PC-9 (cell line): ENCODE results near the gene EME1. TPM values are rescaled to one million over a fixed set of nuclear protein-coding genes. Genes with fewer than 3 reads are reported as not detected.

Experiments used
- BruUV-seq: library from RNA; stranded (reverse); fragments of 400-500 nt; replicated peaks from 2 replicates; lab custom pipeline; 2021; lab: Mats Ljungman, UMichigan
- CTCF ChIA-PET: fragments of 300-600 bp; sonication (Branson Sonifier 250); formaldehyde crosslinking; loops from one replicate; lab custom pipeline; 2022; ENCODE audit warnings: antibody characterized with exemption; lab: Charles Lee
- POLR2A ChIA-PET: fragments of 300-600 bp; sonication (Branson Sonifier 250); formaldehyde crosslinking; loops from one replicate; lab custom pipeline; 2022; ENCODE audit warnings: antibody characterized with exemption; ENCODE audit not compliant: unreplicated experiment; lab: Charles Lee
- DNase-seq, 2 experiments: peaks; one replicate each; pipeline versions ENCODE4 v3.0.0 to v3.0.0-alpha.2; 2015 to 2022; ENCODE audit warnings: mixed read lengths in 1 of 2
- H2AFZ ChIP-seq: fragments of 200-600 bp; sonication (generic); 2 replicates; pipeline ENCODE4 v1.8.1; 2017; ENCODE audit warnings: antibody characterized with exemption
- H3F3A ChIP-seq: fragments of 200-600 bp; sonication (generic); 2 replicates; pipeline ENCODE4 v1.8.1; 2017; ENCODE audit warnings: antibody characterized with exemption, mild to moderate bottlenecking, low read depth; ENCODE audit not compliant: insufficient read depth
- H3K27ac ChIP-seq: fragments of 200-600 bp; sonication (generic); 2 replicates; pipeline ENCODE4 v1.6.1; 2016; ENCODE audit warnings: mixed run types
- H3K27me3 ChIP-seq: fragments of 200-600 bp; sonication (generic); 2 replicates; pipeline ENCODE4 v1.6.1; 2016; ENCODE audit warnings: low read depth, mixed run types; ENCODE audit not compliant: insufficient read depth
- H3K36me3 ChIP-seq: fragments of 200-600 bp; sonication (generic); 2 replicates; pipeline ENCODE4 v1.6.1; 2016; ENCODE audit warnings: low read depth, mixed run types
- H3K4me1 ChIP-seq: fragments of 200-600 bp; sonication (generic); replicated peaks from 2 replicates; pipeline ENCODE4 v1.6.1; 2016; ENCODE audit warnings: mixed run types; ENCODE audit not compliant: insufficient read depth
- H3K4me2 ChIP-seq: fragments of 200-600 bp; sonication (generic); 2 replicates; pipeline ENCODE4 v1.6.1; 2017; ENCODE audit warnings: mixed run types
- H3K4me3 ChIP-seq: fragments of 200-600 bp; sonication (generic); 2 replicates; pipeline ENCODE4 v1.6.1; 2016; ENCODE audit warnings: mixed run types
- H3K79me2 ChIP-seq: fragments of 200-600 bp; sonication (generic); 2 replicates; pipeline ENCODE4 v1.6.1; 2017; ENCODE audit warnings: low read depth, mixed run types
- H3K9me2 ChIP-seq: fragments of 200-600 bp; sonication (generic); 2 replicates; pipeline ENCODE4 v1.8.1; 2017; ENCODE audit warnings: mild to moderate bottlenecking; ENCODE audit not compliant: insufficient read depth
- H3K9me3 ChIP-seq: fragments of 200-600 bp; sonication (generic); 2 replicates; pipeline ENCODE4 v1.8.1; 2016; ENCODE audit warnings: low read depth; ENCODE audit not compliant: insufficient read depth
- H4K20me1 ChIP-seq: fragments of 200-600 bp; sonication (generic); 2 replicates; pipeline ENCODE4 v1.8.1; 2017; ENCODE audit not compliant: insufficient read depth
- EZH2 ChIP-seq: fragments of 200-600 bp; sonication (generic); IDR thresholded peaks from 2 replicates; pipeline ENCODE4 v1.8.0; 2017; ENCODE audit warnings: antibody characterized with exemption, low read depth
- intact Hi-C: fragments of 100-400 bp; cut with micrococcal nuclease; formaldehyde crosslinking; loops from one replicate; pipeline ENCODE4 v1.10.0; 2022; ENCODE audit not compliant: unreplicated experiment
- total RNA-seq: library from RNA; stranded (reverse); gene quantifications from 2 replicates; pipeline ENCODE4 v1.2.3, GENCODE V29; 2021
- TF ChIP-seq, protein P1 (sequence below): fragments of 200-600 bp; sonication (generic); conservative IDR thresholded peaks from 2 replicates; pipeline ENCODE4 v1.6.1; 2017; ENCODE audit warnings: mixed run types, antibody characterized with exemption, mild to moderate bottlenecking, moderate library complexity

Gene EME1
- total RNA-seq, 1 experiment from 2014 or later = 21.0 TPM

DNA sequence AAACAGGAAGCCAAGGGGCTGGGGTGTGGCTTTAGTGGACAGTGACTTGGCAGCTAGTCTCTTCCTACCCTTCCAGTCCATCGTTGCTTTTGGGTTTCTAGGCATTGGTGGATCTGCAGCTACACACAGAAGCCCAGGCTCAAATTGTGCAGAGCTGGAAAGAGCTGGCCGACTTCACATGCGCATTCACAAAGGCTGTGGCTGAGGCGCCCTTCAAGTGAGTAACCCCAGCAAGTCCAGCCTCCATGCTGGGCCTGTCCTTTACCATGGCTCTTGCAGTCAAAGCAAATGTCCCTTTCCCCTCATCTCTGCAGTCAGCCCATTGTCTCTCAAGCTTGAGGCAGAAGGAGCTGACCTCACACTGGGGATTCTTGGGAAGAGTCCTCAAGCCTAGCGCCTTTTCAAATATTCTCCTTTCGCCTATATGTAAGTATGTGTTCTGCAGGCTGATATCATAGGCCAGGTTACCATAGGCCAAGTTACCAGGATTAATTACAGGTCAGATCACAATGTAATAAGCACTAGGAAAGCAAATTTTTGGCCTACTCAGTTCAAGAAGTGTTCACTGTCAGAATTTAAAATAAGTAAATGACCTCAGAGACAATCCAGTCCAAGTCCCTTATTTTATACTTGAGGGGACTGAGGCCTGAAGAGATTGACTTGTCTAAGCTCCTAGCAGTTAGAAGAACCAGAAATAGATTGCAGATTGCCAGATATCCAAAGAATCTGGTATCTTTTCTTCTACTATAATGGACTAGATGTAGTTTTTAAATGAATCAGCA is 6.5 kb downstream of the EME1 start:
- intact Hi-C loops = no loop called here
- H4K20me1 ChIP-seq = no peaks in the 10 kb centered on the region
- no peaks in the 10 kb centered on the region for H3K27me3 ChIP-seq
- ChIA-PET CTCF (no interaction called here), POLR2A (no interaction called here)
- no peaks in the 10 kb centered on the region for H3K4me1 ChIP-seq
- BruUV-seq = no TSS peak
- H3K27ac ChIP-seq = no peak overlapping the region
- H3K9me2 ChIP-seq = no peaks in the 10 kb centered on the region
- H3K9me3 ChIP-seq = no peaks in the 10 kb centered on the region
- TF ChIP-seq, protein P1, sequence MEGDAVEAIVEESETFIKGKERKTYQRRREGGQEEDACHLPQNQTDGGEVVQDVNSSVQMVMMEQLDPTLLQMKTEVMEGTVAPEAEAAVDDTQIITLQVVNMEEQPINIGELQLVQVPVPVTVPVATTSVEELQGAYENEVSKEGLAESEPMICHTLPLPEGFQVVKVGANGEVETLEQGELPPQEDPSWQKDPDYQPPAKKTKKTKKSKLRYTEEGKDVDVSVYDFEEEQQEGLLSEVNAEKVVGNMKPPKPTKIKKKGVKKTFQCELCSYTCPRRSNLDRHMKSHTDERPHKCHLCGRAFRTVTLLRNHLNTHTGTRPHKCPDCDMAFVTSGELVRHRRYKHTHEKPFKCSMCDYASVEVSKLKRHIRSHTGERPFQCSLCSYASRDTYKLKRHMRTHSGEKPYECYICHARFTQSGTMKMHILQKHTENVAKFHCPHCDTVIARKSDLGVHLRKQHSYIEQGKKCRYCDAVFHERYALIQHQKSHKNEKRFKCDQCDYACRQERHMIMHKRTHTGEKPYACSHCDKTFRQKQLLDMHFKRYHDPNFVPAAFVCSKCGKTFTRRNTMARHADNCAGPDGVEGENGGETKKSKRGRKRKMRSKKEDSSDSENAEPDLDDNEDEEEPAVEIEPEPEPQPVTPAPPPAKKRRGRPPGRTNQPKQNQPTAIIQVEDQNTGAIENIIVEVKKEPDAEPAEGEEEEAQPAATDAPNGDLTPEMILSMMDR = no peak
- TF ChIP-seq EZH2 = no peak
- H3F3A ChIP-seq = peaks cover 51% of the 10 kb centered on the region
- H3K36me3 ChIP-seq = peaks cover 18% of the 10 kb centered on the region; the same call in 1 of the 2 replicates
- no peaks in the 10 kb centered on the region for H3K79me2 ChIP-seq
- no peak overlapping the region for H2AFZ ChIP-seq
- no peak for DNase-seq
- no peak overlapping the region for H3K4me3 ChIP-seq
- no peak overlapping the region for H3K4me2 ChIP-seq

DNA sequence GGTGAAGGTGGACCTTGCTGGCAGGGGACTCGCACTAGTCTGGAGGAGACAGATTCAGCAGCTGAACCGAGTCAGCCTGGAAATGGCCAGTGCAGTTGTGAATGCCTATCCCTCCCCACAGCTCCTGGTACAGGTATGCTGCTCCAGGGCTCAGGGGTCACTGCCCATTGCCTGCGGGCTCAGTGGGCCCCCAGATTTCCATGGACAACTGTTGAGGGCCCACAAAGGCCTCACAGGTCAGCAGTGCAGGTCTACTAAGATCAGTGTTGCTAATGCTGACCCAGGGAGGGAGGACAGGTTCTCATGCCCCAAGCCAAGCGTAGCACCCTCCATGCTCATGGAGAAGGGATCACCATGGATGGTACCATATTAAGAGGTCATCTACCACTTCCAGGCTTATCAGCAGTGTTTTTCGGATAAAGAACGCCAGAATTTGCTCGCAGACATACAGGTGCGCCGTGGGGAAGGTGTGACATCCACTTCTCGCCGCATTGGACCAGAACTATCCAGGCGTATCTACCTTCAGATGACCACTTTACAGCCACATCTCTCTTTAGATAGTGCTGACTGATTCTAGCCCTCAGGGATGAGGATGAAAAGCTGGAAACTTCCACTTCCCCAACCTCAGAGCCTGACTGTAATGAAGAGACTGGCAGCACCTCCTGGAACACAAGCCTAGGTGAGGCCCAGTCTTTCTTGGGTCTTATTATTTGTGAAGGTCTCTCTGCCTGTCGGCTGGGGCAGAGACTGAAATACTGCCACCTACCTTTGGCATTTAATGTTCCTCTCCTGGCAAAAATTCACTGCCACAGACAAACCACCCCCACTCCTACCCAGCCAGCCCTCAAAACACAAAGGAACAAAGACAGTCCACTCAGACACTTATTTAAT is 7.6 kb downstream of the EME1 start:
- no peak overlapping the region for H2AFZ ChIP-seq
- POLR2A ChIA-PET = no interaction called here
- DNase-seq = no peak
- H3K9me2 ChIP-seq = no peaks in the 10 kb centered on the region
- no peak overlapping the region for H3K27ac ChIP-seq
- intact Hi-C loops = no loop called here
- no peak overlapping the region for H3K4me2 ChIP-seq
- peaks cover 28% of the 10 kb centered on the region; the same call in 1 of the 2 replicates for H3K36me3 ChIP-seq
- H3K9me3 ChIP-seq = no peaks in the 10 kb centered on the region
- no peak overlapping the region for H3K4me3 ChIP-seq
- no peaks in the 10 kb centered on the region for H3K27me3 ChIP-seq
- H3K4me1 ChIP-seq = no peaks in the 10 kb centered on the region
- peaks cover 62% of the 10 kb centered on the region for H3F3A ChIP-seq
- 0 out of 2 replicates have a peak, but pooled peaks cover 4% of the 10 kb centered on the region for H3K79me2 ChIP-seq
- 0 out of 2 replicates have a peak, but pooled peaks cover 1% of the 10 kb centered on the region for H4K20me1 ChIP-seq
- no TSS peak for BruUV-seq
- no peak for TF ChIP-seq EZH2
- TF ChIP-seq, protein P1 = no peak; the same call in 1 of the 2 replicates
- CTCF ChIA-PET = no interaction called here

DNA sequence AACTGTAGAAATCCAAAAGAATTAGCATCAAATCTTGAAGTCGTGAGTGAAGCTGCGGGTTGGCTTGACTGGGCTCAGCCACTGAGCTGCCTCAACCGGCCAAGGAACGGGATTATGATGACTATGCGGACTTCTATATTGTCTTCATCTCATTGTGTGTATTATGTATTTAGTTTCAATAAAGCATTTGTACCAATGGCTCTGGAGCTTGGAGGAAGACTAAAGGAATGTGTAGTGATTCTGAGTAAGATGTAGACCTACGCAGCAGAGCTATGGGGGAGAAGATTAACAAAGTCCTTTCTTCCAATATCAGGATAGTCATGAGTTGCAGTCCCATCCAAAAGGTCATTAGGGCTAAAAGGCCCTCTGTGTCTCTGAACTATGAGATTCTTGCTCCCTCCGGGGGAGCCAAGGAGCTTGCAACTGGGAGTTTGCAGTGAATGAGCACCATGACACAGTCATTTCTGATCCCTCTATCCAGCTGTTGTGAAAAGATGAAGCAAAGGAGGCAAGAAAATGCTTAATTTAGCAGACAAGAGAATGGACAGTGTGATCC is 8.3 kb downstream of the EME1 start:
- no peak for DNase-seq
- H3F3A ChIP-seq = peaks cover 66% of the 10 kb centered on the region
- H3K79me2 ChIP-seq = 0 out of 2 replicates have a peak, but pooled peaks cover 4% of the 10 kb centered on the region
- no peak overlapping the region for H3K4me2 ChIP-seq
- H2AFZ ChIP-seq = no peak overlapping the region
- H3K4me1 ChIP-seq = no peaks in the 10 kb centered on the region
- H3K9me3 ChIP-seq = no peaks in the 10 kb centered on the region
- BruUV-seq = TSS peak; percentile 16
- intact Hi-C loops = no loop called here
- H4K20me1 ChIP-seq = peaks cover 6% of the 10 kb centered on the region; the same call in 1 of the 2 replicates
- H3K9me2 ChIP-seq = no peaks in the 10 kb centered on the region
- POLR2A ChIA-PET = no interaction called here
- H3K36me3 ChIP-seq = peaks cover 36% of the 10 kb centered on the region; the same call in 1 of the 2 replicates
- H3K4me3 ChIP-seq = no peak overlapping the region
- TF ChIP-seq EZH2 = no peak
- TF ChIP-seq, protein P1 = no peak
- CTCF ChIA-PET = no interaction called here
- H3K27ac ChIP-seq = no peak overlapping the region
- no peaks in the 10 kb centered on the region for H3K27me3 ChIP-seq
